K562 (cell line): Measurements from ENCODE around the gene TRDMT1.

ENCODE experiments used
- HDGF ChIP-seq: fragments of 450-650 bp; IDR thresholded peaks from 2 replicates; pipeline ENCODE4 v1.6.1; 2016
- HMG20A ChIP-seq: fragments of 450-650 bp; formaldehyde crosslinking; conservative IDR thresholded peaks from 2 replicates; pipeline ENCODE4 v1.4.0; 2020; ENCODE audit warnings: mild to moderate bottlenecking, mixed read lengths
- JUND ChIP-seq, 2 experiments: IDR thresholded peaks; 2 replicates in 1 of 2; 3 replicates in 1 of 2; pipeline ENCODE4 v1.6.1; 2011; ENCODE audit warnings: borderline replicate concordance in 2 of 2, low read depth in 2 of 2, low read length in 2 of 2, improper control_type of control experiment in 1 of 2, missing biosample characterization in 1 of 2, missing genetic modification characterization in 1 of 2, missing genetic modification reagents in 1 of 2
- TF ChIP-seq, protein P1 (sequence below): fragments of 250-450 bp; sonication (Bioruptor Pico); IDR thresholded peaks from 2 replicates; pipeline ENCODE4 v1.5.0; 2021

DNA sequence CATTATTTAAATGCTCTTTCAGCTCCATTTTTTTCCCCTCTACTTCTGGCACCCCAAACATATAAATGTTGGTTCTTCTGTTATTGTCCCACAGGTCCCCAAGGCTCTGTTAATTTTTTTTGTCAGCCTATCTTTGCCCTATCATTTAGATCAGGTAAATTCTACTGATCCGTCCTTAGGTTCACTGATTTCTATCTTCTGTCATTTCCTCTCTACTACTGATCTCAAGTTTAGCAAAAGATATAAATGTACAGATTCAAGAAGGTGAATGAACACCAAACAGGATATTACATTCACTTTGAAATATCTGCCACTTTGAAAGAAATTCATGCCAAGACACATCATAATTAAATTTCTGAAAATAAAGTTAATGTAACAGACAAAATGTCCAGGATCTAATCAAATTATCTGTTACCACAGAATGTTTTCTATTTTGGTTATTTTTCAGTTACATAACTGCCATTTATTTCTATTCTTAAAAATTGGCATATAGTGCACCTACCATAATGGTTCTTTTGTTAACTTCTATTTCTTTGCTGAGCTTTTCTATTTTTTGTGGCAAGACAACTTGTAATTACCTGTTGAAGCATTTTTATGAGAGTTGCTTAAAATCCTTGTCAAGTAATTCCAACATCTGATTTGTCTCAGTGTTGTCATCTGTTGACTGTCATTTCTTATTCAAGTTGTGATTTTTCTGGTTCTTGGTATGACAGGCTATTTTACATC is 59.8 kb downstream of the TRDMT1 start:
- TF ChIP-seq HMG20A (CRISPR knock-in tag) (no peak), HDGF (no peak), JUND (IDR thresholded peaks at IDR 0.05; ENCODE audit: borderline replicate concordance, low read depth, low read length) (no peak), JUND (tag; IDR thresholded peaks at IDR 0.05; ENCODE audit: borderline replicate concordance, low read depth, low read length) (no peak)
- TF ChIP-seq, protein P1, sequence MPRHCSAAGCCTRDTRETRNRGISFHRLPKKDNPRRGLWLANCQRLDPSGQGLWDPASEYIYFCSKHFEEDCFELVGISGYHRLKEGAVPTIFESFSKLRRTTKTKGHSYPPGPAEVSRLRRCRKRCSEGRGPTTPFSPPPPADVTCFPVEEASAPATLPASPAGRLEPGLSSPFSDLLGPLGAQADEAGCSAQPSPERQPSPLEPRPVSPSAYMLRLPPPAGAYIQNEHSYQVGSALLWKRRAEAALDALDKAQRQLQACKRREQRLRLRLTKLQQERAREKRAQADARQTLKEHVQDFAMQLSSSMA, result no peak
